SK-N-SH (cell line): ENCODE data around the gene PTPRB. TPM values are rescaled to one million over a fixed set of nuclear protein-coding genes. Genes with fewer than 3 reads are reported as not detected.

ENCODE experiments used
- CTCF ChIA-PET: fragments of 300-600, 350-600 bp; formaldehyde crosslinking; extraction: SDS; loops from one replicate; lab custom pipeline; 2021; lab: Yijun Ruan, JAX
- POLR2A ChIA-PET: fragments of 350-600 bp; sonication (Branson Sonifier 250); formaldehyde crosslinking; extraction: SDS; loops from one replicate; lab custom pipeline; 2020; ENCODE audit warnings: antibody characterized with exemption, inconsistent platforms; lab: Yijun Ruan, JAX
- DNase-seq: peaks from one replicate; pipeline ENCODE4 v3.0.0; 2012
- H2AFZ ChIP-seq: fragments of 200-600 bp; sonication (generic); 2 replicates; pipeline ENCODE4 v1.8.1; 2016; ENCODE audit warnings: antibody characterized with exemption, mild to moderate bottlenecking, low read depth
- H3F3A ChIP-seq: fragments of 200-600 bp; sonication (generic); replicated peaks from 2 replicates; pipeline ENCODE3; 2016; ENCODE audit warnings: antibody characterized with exemption, mild to moderate bottlenecking; ENCODE audit not compliant: insufficient read depth
- H3K27ac ChIP-seq, 2 experiments: fragments of 200-500 bp in 1 of 2; fragments of 200-600 bp in 1 of 2; sonication (Bioruptor generic) in 1 of 2; sonication (generic), shearing (Covaris generic) in 1 of 2; 2 replicates each; pipeline versions ENCODE4 v1.5.1 to v1.6.1; 2014 to 2016; ENCODE audit warnings: low read depth in 2 of 2, inconsistent platforms in 1 of 2, low read length in 1 of 2, mild to moderate bottlenecking in 1 of 2, mixed read lengths in 1 of 2
- H3K27me3 ChIP-seq: fragments of 200-600 bp; sonication (generic), shearing (Covaris generic); 2 replicates; pipeline ENCODE4 v1.6.1; 2016; ENCODE audit warnings: mixed run types; ENCODE audit not compliant: insufficient read depth
- H3K36me3 ChIP-seq, 2 experiments: fragments of 200-500 bp in 1 of 2; fragments of 200-600 bp in 1 of 2; sonication (Bioruptor generic) in 1 of 2; sonication (generic) in 1 of 2; replicated peaks in 1 of 2; 2 replicates each; pipeline versions ENCODE3 to v1.5.1; 2014 to 2016; ENCODE audit warnings: low read length in 1 of 2, mild to moderate bottlenecking in 1 of 2; ENCODE audit not compliant: insufficient read depth in 2 of 2, control insufficient read depth in 1 of 2
- H3K4me1 ChIP-seq, 2 experiments: fragments of 200-500 bp in 1 of 2; fragments of 200-600 bp in 1 of 2; sonication (Bioruptor generic) in 1 of 2; sonication (generic), shearing (Covaris generic) in 1 of 2; 2 replicates each; pipeline versions ENCODE4 v1.5.1 to v1.6.1; 2014 to 2016; ENCODE audit warnings: low read depth in 1 of 2, low read length in 1 of 2, mixed run types in 1 of 2; ENCODE audit not compliant: insufficient read depth in 2 of 2, control insufficient read depth in 1 of 2
- H3K4me2 ChIP-seq: fragments of 200-600 bp; sonication (generic), shearing (Covaris generic); 2 replicates; pipeline ENCODE4 v1.6.1; 2017; ENCODE audit warnings: mixed run types
- H3K4me3 ChIP-seq, 2 experiments: fragments of 200-500 bp in 1 of 2; fragments of 200-600 bp in 1 of 2; sonication (Bioruptor generic) in 1 of 2; sonication (generic), shearing (Covaris generic) in 1 of 2; 2 replicates each; pipeline versions ENCODE4 v1.5.1 to v1.8.1; 2014 to 2016; ENCODE audit warnings: low read depth in 2 of 2, inconsistent platforms in 1 of 2, low read length in 1 of 2, mild to moderate bottlenecking in 1 of 2, mixed read lengths in 1 of 2, moderate library complexity in 1 of 2
- H3K79me2 ChIP-seq: fragments of 200-600 bp; sonication (generic); 2 replicates; pipeline ENCODE4 v1.8.1; 2017; ENCODE audit warnings: mild to moderate bottlenecking; ENCODE audit not compliant: insufficient read depth
- H3K9ac ChIP-seq: fragments of 200-600 bp; sonication (generic); 2 replicates; pipeline ENCODE4 v1.6.1; 2017; ENCODE audit warnings: mixed run types
- H3K9me2 ChIP-seq: fragments of 200-600 bp; sonication (generic); 2 replicates; pipeline ENCODE4 v1.6.1; 2017; ENCODE audit warnings: mixed run types
- H3K9me3 ChIP-seq: fragments of 200-600 bp; sonication (generic); 2 replicates; pipeline ENCODE4 v1.6.1; 2017; ENCODE audit warnings: mixed run types, mild to moderate bottlenecking, moderate library complexity
- H4K20me1 ChIP-seq: fragments of 200-600 bp; sonication (generic); 2 replicates; pipeline ENCODE4 v1.6.1; 2017; ENCODE audit warnings: mild to moderate bottlenecking, mixed run types; ENCODE audit not compliant: insufficient read depth
- ELF1 ChIP-seq: IDR thresholded peaks from 2 replicates; pipeline ENCODE4 v1.4.0; 2012
- EP300 ChIP-seq, 2 experiments: IDR thresholded peaks; 2 replicates each; pipeline versions ENCODE4 v1.4.0 to v1.6.1; 2012; ENCODE audit warnings: borderline replicate concordance in 1 of 2, low read depth in 1 of 2, low read length in 1 of 2
- EZH2phosphoT487 ChIP-seq: fragments of 200-600 bp; sonication (generic); IDR thresholded peaks from 2 replicates; pipeline ENCODE4 v1.6.1; 2017; ENCODE audit warnings: low read depth, mixed run types, mild to moderate bottlenecking, antibody characterized with exemption, moderate library complexity, borderline replicate concordance
- FOSL2 ChIP-seq: IDR thresholded peaks from 2 replicates; pipeline ENCODE4 v1.4.0; 2012; ENCODE audit warnings: low read depth, mild to moderate bottlenecking, moderate library complexity, borderline replicate concordance
- FOXJ3 ChIP-seq: sonication (generic); formaldehyde crosslinking; IDR thresholded peaks from 2 replicates; pipeline ENCODE4 v1.5.1; 2020; ENCODE audit warnings: mild to moderate bottlenecking, missing genetic modification reagents
- FOXM1 ChIP-seq: IDR thresholded peaks from 2 replicates; pipeline ENCODE4 v1.4.0; 2012; ENCODE audit warnings: low read depth, mild to moderate bottlenecking
- GATA2 ChIP-seq: sonication (generic); formaldehyde crosslinking; IDR thresholded peaks from 2 replicates; pipeline ENCODE4 v1.5.0; 2020; ENCODE audit warnings: mild to moderate bottlenecking, missing genetic modification reagents
- MEF2A ChIP-seq: IDR thresholded peaks from 2 replicates; pipeline ENCODE4 v1.4.0; 2012; ENCODE audit warnings: low read depth, borderline replicate concordance
- NRF1 ChIP-seq: IDR thresholded peaks from 2 replicates; pipeline ENCODE4 v1.6.1; 2012; ENCODE audit warnings: low read depth, mild to moderate bottlenecking, low read length
- RAD21 ChIP-seq: IDR thresholded peaks from 2 replicates; pipeline ENCODE4 v1.6.1; 2012; ENCODE audit warnings: mild to moderate bottlenecking, low read length
- RCOR1 ChIP-seq: fragments of 150-350 bp; IDR thresholded peaks from 2 replicates; pipeline ENCODE4 v1.6.1; 2017; ENCODE audit warnings: antibody characterized with exemption, low read length
- SIN3A ChIP-seq: IDR thresholded peaks from 2 replicates; pipeline ENCODE4 v1.6.1; 2012; ENCODE audit warnings: low read depth, mild to moderate bottlenecking, low read length, moderate library complexity, borderline replicate concordance
- TAF1 ChIP-seq: IDR thresholded peaks from 2 replicates; pipeline ENCODE4 v1.6.1; 2012; ENCODE audit warnings: low read depth, mild to moderate bottlenecking, low read length, moderate library complexity, borderline replicate concordance
- YY1 ChIP-seq: IDR thresholded peaks from 2 replicates; pipeline ENCODE4 v1.4.0; 2012; ENCODE audit warnings: low read depth, mild to moderate bottlenecking
- WGBS: methylation state at CpG from one replicate; pipeline ENCODE4 v1.1.6; 2017; ENCODE audit warnings: low lambda C conversion rate; 5-methylcytosine and 5-hydroxymethylcytosine counted together
- polyA plus RNA-seq, 3 experiments: library from polyadenylated mRNA; depleted of rRNA; stranded (reverse); fragments of >200 nt; gene quantifications; 2 replicates each; pipeline ENCODE4 v1.2.3, GENCODE V29; 2012
- TF ChIP-seq, protein P1 (sequence below): IDR thresholded peaks from 2 replicates; pipeline ENCODE4 v1.4.0; 2012; ENCODE audit warnings: low read depth, borderline replicate concordance
- TF ChIP-seq, protein P2 (sequence below): IDR thresholded peaks from 2 replicates; pipeline ENCODE4 v1.6.1; 2012; ENCODE audit warnings: mild to moderate bottlenecking, low read depth, low read length, moderate library complexity
- TF ChIP-seq, protein P3 (sequence below): fragments of 150-350 bp; IDR thresholded peaks from 2 replicates; pipeline ENCODE4 v1.6.1; 2017; ENCODE audit warnings: antibody characterized with exemption, low read length, low read depth, borderline replicate concordance

Gene PTPRB
- polyA plus RNA-seq, 1 of the 3 experiments (the other 2 are of a cell fraction): 1.1 TPM

DNA sequence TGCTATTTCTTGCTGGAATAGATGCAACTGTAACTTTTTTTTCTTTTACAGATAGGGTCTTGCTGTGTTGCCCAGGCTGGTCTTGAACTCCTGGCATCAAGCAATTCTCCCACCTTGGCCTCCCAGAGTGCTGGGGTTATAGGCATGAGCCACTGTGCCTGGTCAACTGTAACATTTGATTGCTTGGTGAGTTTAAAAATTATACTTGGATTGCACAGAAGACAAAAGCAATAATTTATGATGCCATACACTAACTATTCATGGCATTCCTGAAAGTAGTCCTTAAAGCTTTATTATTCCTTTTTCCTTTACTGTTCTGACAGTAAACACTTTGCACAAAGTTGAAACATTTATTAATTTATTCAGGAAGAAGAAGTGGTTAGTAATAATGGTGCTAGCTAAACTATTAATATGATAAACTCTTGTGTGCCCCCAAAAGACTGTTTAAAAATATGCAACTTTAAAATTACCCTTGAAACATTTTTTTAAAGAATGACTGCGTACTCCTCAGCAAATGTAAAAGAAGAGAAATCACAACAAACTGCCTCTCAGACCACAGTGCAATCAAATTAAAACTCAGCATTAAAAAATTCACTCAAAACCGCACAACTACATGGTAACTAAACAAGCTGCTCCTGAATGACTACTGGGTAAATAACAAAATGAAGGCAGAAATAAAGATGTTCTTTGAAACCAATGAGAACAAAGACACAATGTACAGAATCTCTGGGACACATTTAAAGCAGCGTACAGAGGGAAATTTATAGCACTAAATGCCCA, 8.3 kb downstream of the PTPRB start:
- Histone ChIP-seq H3K4me2 (no peak overlapping the region), H3K36me3 (no peaks in the 10 kb centered on the region), H3K9ac (no peak overlapping the region), H3K27ac (no peak overlapping the region), H3K4me1 (no peaks in the 10 kb centered on the region), H3K9me3 (no peaks in the 10 kb centered on the region), H4K20me1 (no peaks in the 10 kb centered on the region), H3K9me2 (no peaks in the 10 kb centered on the region), H3F3A (no peaks in the 10 kb centered on the region), H3K27me3 (no peaks in the 10 kb centered on the region), H2AFZ (no peak overlapping the region), H3K4me3 (no peak overlapping the region), H3K79me2 (no peaks in the 10 kb centered on the region)
- DNase-seq: no peak
- POLR2A ChIA-PET: no interaction called here
- CTCF ChIA-PET: no interaction called here
- TF ChIP-seq ELF1 (no peak), GATA2 (CRISPR knock-in tag) (no peak), NRF1 (no peak), RAD21 (no peak), TAF1 (no peak), FOSL2 (no peak), MEF2A (no peak), RCOR1 (no peak), FOXJ3 (CRISPR knock-in tag) (no peak), FOXM1 (no peak), EZH2phosphoT487 (no peak), EP300 (IDR thresholded peaks at IDR 0.05; ENCODE audit: borderline replicate concordance in 1 of 2, low read depth in 1 of 2, low read length in 1 of 2) (no peak), YY1 (no peak), SIN3A (no peak)
- TF ChIP-seq, protein P1, sequence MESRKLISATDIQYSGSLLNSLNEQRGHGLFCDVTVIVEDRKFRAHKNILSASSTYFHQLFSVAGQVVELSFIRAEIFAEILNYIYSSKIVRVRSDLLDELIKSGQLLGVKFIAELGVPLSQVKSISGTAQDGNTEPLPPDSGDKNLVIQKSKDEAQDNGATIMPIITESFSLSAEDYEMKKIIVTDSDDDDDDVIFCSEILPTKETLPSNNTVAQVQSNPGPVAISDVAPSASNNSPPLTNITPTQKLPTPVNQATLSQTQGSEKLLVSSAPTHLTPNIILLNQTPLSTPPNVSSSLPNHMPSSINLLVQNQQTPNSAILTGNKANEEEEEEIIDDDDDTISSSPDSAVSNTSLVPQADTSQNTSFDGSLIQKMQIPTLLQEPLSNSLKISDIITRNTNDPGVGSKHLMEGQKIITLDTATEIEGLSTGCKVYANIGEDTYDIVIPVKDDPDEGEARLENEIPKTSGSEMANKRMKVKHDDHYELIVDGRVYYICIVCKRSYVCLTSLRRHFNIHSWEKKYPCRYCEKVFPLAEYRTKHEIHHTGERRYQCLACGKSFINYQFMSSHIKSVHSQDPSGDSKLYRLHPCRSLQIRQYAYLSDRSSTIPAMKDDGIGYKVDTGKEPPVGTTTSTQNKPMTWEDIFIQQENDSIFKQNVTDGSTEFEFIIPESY: no peak
- TF ChIP-seq, protein P2, sequence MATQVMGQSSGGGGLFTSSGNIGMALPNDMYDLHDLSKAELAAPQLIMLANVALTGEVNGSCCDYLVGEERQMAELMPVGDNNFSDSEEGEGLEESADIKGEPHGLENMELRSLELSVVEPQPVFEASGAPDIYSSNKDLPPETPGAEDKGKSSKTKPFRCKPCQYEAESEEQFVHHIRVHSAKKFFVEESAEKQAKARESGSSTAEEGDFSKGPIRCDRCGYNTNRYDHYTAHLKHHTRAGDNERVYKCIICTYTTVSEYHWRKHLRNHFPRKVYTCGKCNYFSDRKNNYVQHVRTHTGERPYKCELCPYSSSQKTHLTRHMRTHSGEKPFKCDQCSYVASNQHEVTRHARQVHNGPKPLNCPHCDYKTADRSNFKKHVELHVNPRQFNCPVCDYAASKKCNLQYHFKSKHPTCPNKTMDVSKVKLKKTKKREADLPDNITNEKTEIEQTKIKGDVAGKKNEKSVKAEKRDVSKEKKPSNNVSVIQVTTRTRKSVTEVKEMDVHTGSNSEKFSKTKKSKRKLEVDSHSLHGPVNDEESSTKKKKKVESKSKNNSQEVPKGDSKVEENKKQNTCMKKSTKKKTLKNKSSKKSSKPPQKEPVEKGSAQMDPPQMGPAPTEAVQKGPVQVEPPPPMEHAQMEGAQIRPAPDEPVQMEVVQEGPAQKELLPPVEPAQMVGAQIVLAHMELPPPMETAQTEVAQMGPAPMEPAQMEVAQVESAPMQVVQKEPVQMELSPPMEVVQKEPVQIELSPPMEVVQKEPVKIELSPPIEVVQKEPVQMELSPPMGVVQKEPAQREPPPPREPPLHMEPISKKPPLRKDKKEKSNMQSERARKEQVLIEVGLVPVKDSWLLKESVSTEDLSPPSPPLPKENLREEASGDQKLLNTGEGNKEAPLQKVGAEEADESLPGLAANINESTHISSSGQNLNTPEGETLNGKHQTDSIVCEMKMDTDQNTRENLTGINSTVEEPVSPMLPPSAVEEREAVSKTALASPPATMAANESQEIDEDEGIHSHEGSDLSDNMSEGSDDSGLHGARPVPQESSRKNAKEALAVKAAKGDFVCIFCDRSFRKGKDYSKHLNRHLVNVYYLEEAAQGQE: no peak
- TF ChIP-seq, protein P3, sequence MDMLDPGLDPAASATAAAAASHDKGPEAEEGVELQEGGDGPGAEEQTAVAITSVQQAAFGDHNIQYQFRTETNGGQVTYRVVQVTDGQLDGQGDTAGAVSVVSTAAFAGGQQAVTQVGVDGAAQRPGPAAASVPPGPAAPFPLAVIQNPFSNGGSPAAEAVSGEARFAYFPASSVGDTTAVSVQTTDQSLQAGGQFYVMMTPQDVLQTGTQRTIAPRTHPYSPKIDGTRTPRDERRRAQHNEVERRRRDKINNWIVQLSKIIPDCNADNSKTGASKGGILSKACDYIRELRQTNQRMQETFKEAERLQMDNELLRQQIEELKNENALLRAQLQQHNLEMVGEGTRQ: no peak
- WGBS: 87% methylated on average over 3 of the region's 3 CpGs
